ENCODE data around the gene RPL23. TPM values are rescaled to one million over a fixed set of nuclear protein-coding genes. Genes with fewer than 3 reads are reported as not detected.

RPL23 gene
- total and polyA plus RNA-seq, 10 of the 15 experiments (the other 5 are each of a cell fraction or from before 2014, with no cell fraction given): 2,200 to 4,821 (median 3,043) TPM

GRCh38 chr17:38885044-38885727 is 31.7 kb upstream of the RPL23 start:
- no peaks in the 10 kb centered on the region for H3K9me3 ChIP-seq (replicated peaks; ENCODE audit: control insufficient read depth, insufficient read depth, low read length)
- SMC1A ChIA-PET (ENCODE audit: uncharacterized antibody, unreplicated experiment): interaction anchor here (0.8 to 1.6 kb wide), 4 partner anchors 8 to 87 kb away, joined by 3 to 7 read pairs (median 4); partner anchors contain the start of gene LASP1
- no peak overlapping the region for H2AFZ ChIP-seq (ENCODE audit: control insufficient read depth, low read depth, low read length)
- 95% methylated on average over 9 of the region's 9 CpGs for WGBS (ENCODE audit: insufficient coverage, insufficient replicate concordance, low lambda C conversion rate, missing lambda C conversion rate)
- CTCF ChIA-PET: interaction anchor here (0.9 to 2.1 kb wide), 2 partner anchors 11 to 13 kb away, joined by 3 to 12 read pairs; no protein-coding TSS in a partner anchor
- no peak overlapping the region; the same call in 1 of the 2 replicates for H3K27ac ChIP-seq (ENCODE audit: control insufficient read depth, insufficient read depth)
- POLR2A ChIA-PET: interaction anchor here (0.6 to 1.7 kb wide), 3 partner anchors 16 to 133 kb away, joined by 3 to 4 read pairs (median 3); no protein-coding TSS in a partner anchor
- TF ChIP-seq, protein P1, sequence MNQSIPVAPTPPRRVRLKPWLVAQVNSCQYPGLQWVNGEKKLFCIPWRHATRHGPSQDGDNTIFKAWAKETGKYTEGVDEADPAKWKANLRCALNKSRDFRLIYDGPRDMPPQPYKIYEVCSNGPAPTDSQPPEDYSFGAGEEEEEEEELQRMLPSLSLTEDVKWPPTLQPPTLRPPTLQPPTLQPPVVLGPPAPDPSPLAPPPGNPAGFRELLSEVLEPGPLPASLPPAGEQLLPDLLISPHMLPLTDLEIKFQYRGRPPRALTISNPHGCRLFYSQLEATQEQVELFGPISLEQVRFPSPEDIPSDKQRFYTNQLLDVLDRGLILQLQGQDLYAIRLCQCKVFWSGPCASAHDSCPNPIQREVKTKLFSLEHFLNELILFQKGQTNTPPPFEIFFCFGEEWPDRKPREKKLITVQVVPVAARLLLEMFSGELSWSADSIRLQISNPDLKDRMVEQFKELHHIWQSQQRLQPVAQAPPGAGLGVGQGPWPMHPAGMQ (IDR thresholded peaks at IDR 0.05; ENCODE audit: borderline replicate concordance): no peak
- no peak for TF ChIP-seq STAT1 (conservative IDR thresholded peaks at IDR 0.05)
- TF ChIP-seq SKIL (IDR thresholded peaks at IDR 0.05; ENCODE audit: low read depth, poor library complexity, severe bottlenecking): no peak
- no peak for TF ChIP-seq JUNB (IDR thresholded peaks at IDR 0.05)
- no peak for TF ChIP-seq NFYA (IDR thresholded peaks at IDR 0.05; ENCODE audit: borderline replicate concordance, low read depth, low read length)
- no peak for TF ChIP-seq E4F1 (IDR thresholded peaks at IDR 0.05; ENCODE audit: borderline replicate concordance, partially characterized antibody)
- TF ChIP-seq POLR2AphosphoS2 (IDR thresholded peaks at IDR 0.05; ENCODE audit: low read depth, low read length): no peak
- no peak for TF ChIP-seq RELA (IDR thresholded peaks at IDR 0.05; ENCODE audit: borderline replicate concordance, partially characterized antibody)
- no peak for TF ChIP-seq CREB1 (IDR thresholded peaks at IDR 0.05; ENCODE audit: low read depth)
- no peak for TF ChIP-seq RB1 (IDR thresholded peaks at IDR 0.05; ENCODE audit: borderline replicate concordance)
- no peak for TF ChIP-seq ZNF274 (IDR thresholded peaks at IDR 0.05; ENCODE audit: insufficient read depth, insufficient read length)
- no peak for TF ChIP-seq EP300 (IDR thresholded peaks at IDR 0.05; ENCODE audit: borderline replicate concordance in 1 of 2, control insufficient read depth in 1 of 2, low read depth in 2 of 2, low read length in 2 of 2)
- TF ChIP-seq RBBP5 (conservative IDR thresholded peaks at IDR 0.05): no peak
- TF ChIP-seq SREBF1 (IDR thresholded peaks at IDR 0.05; ENCODE audit: low read length): no peak
- TF ChIP-seq, protein P2, sequence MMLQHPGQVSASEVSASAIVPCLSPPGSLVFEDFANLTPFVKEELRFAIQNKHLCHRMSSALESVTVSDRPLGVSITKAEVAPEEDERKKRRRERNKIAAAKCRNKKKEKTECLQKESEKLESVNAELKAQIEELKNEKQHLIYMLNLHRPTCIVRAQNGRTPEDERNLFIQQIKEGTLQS (IDR thresholded peaks at IDR 0.05; ENCODE audit: borderline replicate concordance, extremely low read depth, low read depth, low read length): no peak
- TF ChIP-seq BCL11A (IDR thresholded peaks at IDR 0.05; ENCODE audit: low read depth, low read length): no peak
- TF ChIP-seq PAX8 (IDR thresholded peaks at IDR 0.05): no peak
- ATAC-seq (no peak), DNase-seq (ENCODE audit: low read depth, low spot score) (no peak), FAIRE-seq (no peak)
- H3K9ac ChIP-seq (ENCODE audit: control insufficient read depth, insufficient read depth, low read length): no peak overlapping the region
- in situ Hi-C loops (cut with MboI) (no loop called here), intact Hi-C loops (cut with micrococcal nuclease; ENCODE audit: unreplicated experiment) (no loop called here)
- H3K4me3 ChIP-seq: no peak overlapping the region
- no peak overlapping the region for H3K4me2 ChIP-seq (ENCODE audit: control insufficient read depth, insufficient read depth)
- H4K20me1 ChIP-seq (ENCODE audit: control insufficient read depth, insufficient read depth): peaks cover 5% of the 10 kb centered on the region; the same call in 1 of the 2 replicates
- peaks cover 31% of the 10 kb centered on the region for H3K4me1 ChIP-seq (ENCODE audit: control insufficient read depth, insufficient read depth, low read length)
- RAD21 ChIA-PET (ENCODE audit: unreplicated experiment): interaction anchor here (0.6 to 1.4 kb wide), 2 partner anchors 14 to 269 kb away, joined by 3 read pairs; no protein-coding TSS in a partner anchor
- no TSS peak for BruUV-seq (replicated peaks)
- H3K36me3 ChIP-seq (ENCODE audit: control insufficient read depth in 2 of 2, insufficient read depth in 2 of 2, low read length in 1 of 2): peaks cover 31 to 43% of the 10 kb centered on the region in 2 experiments; a peak in 3 of 4 replicates
- H3K27me3 ChIP-seq (replicated peaks in 1 of 2; ENCODE audit: control insufficient read depth in 2 of 2, insufficient read depth in 2 of 2, low read length in 1 of 2): no peaks in the 10 kb centered on the region
- H3K79me2 ChIP-seq (ENCODE audit: control insufficient read depth, insufficient read depth, low read length): peaks cover 36% of the 10 kb centered on the region

Measured in GM12878 (cell line).